Measurements from ENCODE around the gene MYO1D. TPM values are rescaled to one million over a fixed set of nuclear protein-coding genes. Genes with fewer than 3 reads are reported as not detected.
A peak's percentile ranks its signal among the peaks of the same experiment; 100 is the strongest.

MYO1D gene
- total RNA-seq, 1 donor from 2014 or later, result 5.5 TPM

GRCh38 chr17:32494621-32495358 is 382.1 kb downstream of the MYO1D start:
- Histone ChIP-seq H3K4me3 (peak overlapping the region; percentile 23), H3K27ac (replicated peaks) (peak overlapping the region; percentile 61)
- intact Hi-C loops (cut with micrococcal nuclease), result no loop called here

GRCh38 chr17:32493976-32494513 is 382.9 kb downstream of the MYO1D start:
- intact Hi-C loops (cut with micrococcal nuclease), result no loop called here
- DNase-seq, result no peak
- Histone ChIP-seq H3K9me3 (replicated peaks) (no peaks in the 10 kb centered on the region), H3K36me3 (no peaks in the 10 kb centered on the region), H3K4me3 (no peak overlapping the region), H3K27ac (replicated peaks) (no peak overlapping the region), H3K27me3 (ENCODE audit: low read depth) (no peaks in the 10 kb centered on the region), H3K4me1 (peaks cover 40% of the 10 kb centered on the region)
- TF ChIP-seq CTCF (IDR thresholded peaks at IDR 0.05; ENCODE audit: borderline replicate concordance), result no peak

More at GRCh38 chr17:32494621-32495358, 382.1 kb downstream of the MYO1D start:
- H3K9me3 ChIP-seq (replicated peaks), result no peaks in the 10 kb centered on the region
- peaks cover 40% of the 10 kb centered on the region for H3K4me1 ChIP-seq
- no peak for DNase-seq
- no peaks in the 10 kb centered on the region for H3K27me3 ChIP-seq (ENCODE audit: low read depth)
- no peak for TF ChIP-seq CTCF (IDR thresholded peaks at IDR 0.05; ENCODE audit: borderline replicate concordance)
- H3K36me3 ChIP-seq, result no peaks in the 10 kb centered on the region

GRCh38 chr17:32493571-32493970 is 383.4 kb downstream of the MYO1D start:
- TF ChIP-seq CTCF (IDR thresholded peaks at IDR 0.05; ENCODE audit: borderline replicate concordance), result no peak
- Histone ChIP-seq H3K27ac (replicated peaks) (no peak overlapping the region), H3K4me3 (no peak overlapping the region), H3K9me3 (replicated peaks) (no peaks in the 10 kb centered on the region), H3K36me3 (no peaks in the 10 kb centered on the region), H3K27me3 (ENCODE audit: low read depth) (no peaks in the 10 kb centered on the region), H3K4me1 (peaks cover 40% of the 10 kb centered on the region)
- DNase-seq, result no peak
- intact Hi-C loops (cut with micrococcal nuclease), result no loop called here

GRCh38 chr17:32492648-32493289 is 384.2 kb downstream of the MYO1D start:
- H3K4me3 ChIP-seq, result no peak overlapping the region
- no peak for DNase-seq
- no peaks in the 10 kb centered on the region for H3K36me3 ChIP-seq
- H3K4me1 ChIP-seq, result peaks cover 43% of the 10 kb centered on the region
- no peaks in the 10 kb centered on the region for H3K9me3 ChIP-seq (replicated peaks)
- no peak overlapping the region for H3K27ac ChIP-seq (replicated peaks)
- intact Hi-C loops (cut with micrococcal nuclease), result no loop called here
- TF ChIP-seq CTCF (IDR thresholded peaks at IDR 0.05; ENCODE audit: borderline replicate concordance), result no peak
- no peaks in the 10 kb centered on the region for H3K27me3 ChIP-seq (ENCODE audit: low read depth)

- Histone ChIP-seq H3K27ac (replicated peaks) (no peak overlapping the region), H3K4me3 (no peak overlapping the region), H3K9me3 (replicated peaks) (no peaks in the 10 kb centered on the region), H3K27me3 (ENCODE audit: low read depth) (no peaks in the 10 kb centered on the region), H3K36me3 (no peaks in the 10 kb centered on the region), H3K4me1 (peaks cover 48% of the 10 kb centered on the region)
- intact Hi-C loops (cut with micrococcal nuclease), result no loop called here
- DNase-seq, result no peak
- TF ChIP-seq CTCF (IDR thresholded peaks at IDR 0.05; ENCODE audit: borderline replicate concordance), result no peak
Measured at GRCh38 chr17:32492264-32492589, 384.7 kb downstream of the MYO1D start.

All from left ventricle myocardium inferior (tissue), 1 donor.